Measurements from ENCODE around the gene SLC10A1.

GRCh38 chr14:69803753-69804152 lies 6.7 kb upstream of the SLC10A1 start:
- TF ChIP-seq CTCF (conservative IDR thresholded peaks at IDR 0.05; ENCODE audit: low read depth, low read length) (peak; percentile 29; the same call in 1 of the 2 replicates), EZH2 (IDR thresholded peaks at IDR 0.05; ENCODE audit: borderline replicate concordance, low read depth, low read length, poor library complexity, severe bottlenecking) (no peak)

All from A673 (cell line).